ENCODE data around the gene CLDN7. TPM values are rescaled to one million over a fixed set of nuclear protein-coding genes. Genes with fewer than 3 reads are reported as not detected.

The CLDN7 gene
- total RNA-seq, 1 donor from 2014 or later, result 10.5 TPM

DNA sequence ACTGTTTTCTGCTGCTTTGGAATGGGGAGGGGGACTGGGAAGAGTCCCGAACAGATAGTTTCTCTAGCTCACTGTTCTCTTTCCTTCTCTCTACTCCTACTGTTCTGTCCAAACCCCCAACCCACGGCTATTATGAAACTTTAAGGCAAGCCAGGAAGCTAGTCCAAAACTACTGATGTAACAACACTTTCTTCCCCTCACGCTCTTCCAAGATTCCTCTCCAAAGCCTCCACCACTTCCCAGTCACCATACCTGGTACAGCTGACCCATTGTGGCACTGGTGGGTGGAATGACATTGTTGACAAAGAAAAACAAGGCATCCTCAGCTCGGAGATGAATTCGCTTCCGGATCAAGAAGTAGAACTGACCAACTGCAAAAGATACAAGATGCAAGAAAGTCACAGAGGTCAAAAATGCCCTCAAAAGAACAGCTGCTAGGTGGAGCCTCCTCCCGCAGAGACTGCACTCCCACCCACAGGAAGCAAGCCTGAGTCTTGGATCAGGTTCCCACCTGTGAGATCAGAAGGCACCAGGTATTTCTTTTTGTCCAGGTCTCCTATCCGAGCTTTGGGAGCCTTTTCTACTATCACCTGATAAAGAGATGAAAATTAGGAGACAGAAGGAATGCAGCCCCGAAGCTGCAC lies 21.1 kb downstream of the CLDN7 start:
- Mint-ChIP-seq H3K36me3 (ENCODE audit: low read depth, unreplicated experiment) (peaks cover 6% of the 10 kb centered on the region), H3K27me3 (ENCODE audit: low read depth, unreplicated experiment) (no peaks in the 10 kb centered on the region), H3K27ac (ENCODE audit: unreplicated experiment) (peak overlapping the region; percentile 98), H3K4me1 (ENCODE audit: low read depth, unreplicated experiment) (peaks cover 21% of the 10 kb centered on the region), H3K4me3 (ENCODE audit: unreplicated experiment) (peak overlapping the region; percentile 94), H3K9me3 (ENCODE audit: unreplicated experiment) (no peaks in the 10 kb centered on the region)
- Histone ChIP-seq H2AFZ (ENCODE audit: low read depth, low read length) (no peak overlapping the region), H3K9ac (ENCODE audit: low read length) (peak overlapping the region; percentile 99), H3K4me1 (ENCODE audit: insufficient read depth, low read length) (peaks cover 29% of the 10 kb centered on the region), H3K9me3 (ENCODE audit: insufficient read depth, low read depth, low read length) (no peaks in the 10 kb centered on the region), H3K79me2 (ENCODE audit: insufficient read depth, low read length) (peaks cover 63% of the 10 kb centered on the region), H3K4me2 (ENCODE audit: low read length) (peak overlapping the region; percentile 99), H3K4me3 (ENCODE audit: insufficient read depth, low read depth, low read length) (peak overlapping the region; percentile 92), H3K27me3 (ENCODE audit: insufficient read depth, low read length) (no peaks in the 10 kb centered on the region), H3K36me3 (ENCODE audit: insufficient read depth, low read length) (peaks cover 33% of the 10 kb centered on the region), H4K20me1 (ENCODE audit: insufficient read depth, low read length) (peaks cover 23% of the 10 kb centered on the region), H3K27ac (ENCODE audit: low read depth, low read length) (peak overlapping the region; percentile 98)
- DNase-seq (ENCODE audit: low read depth) (no peak), FAIRE-seq (no peak)
- no peak for TF ChIP-seq EZH2 (IDR thresholded peaks at IDR 0.05; ENCODE audit: insufficient read depth, low read length)
- TF ChIP-seq, protein P1, sequence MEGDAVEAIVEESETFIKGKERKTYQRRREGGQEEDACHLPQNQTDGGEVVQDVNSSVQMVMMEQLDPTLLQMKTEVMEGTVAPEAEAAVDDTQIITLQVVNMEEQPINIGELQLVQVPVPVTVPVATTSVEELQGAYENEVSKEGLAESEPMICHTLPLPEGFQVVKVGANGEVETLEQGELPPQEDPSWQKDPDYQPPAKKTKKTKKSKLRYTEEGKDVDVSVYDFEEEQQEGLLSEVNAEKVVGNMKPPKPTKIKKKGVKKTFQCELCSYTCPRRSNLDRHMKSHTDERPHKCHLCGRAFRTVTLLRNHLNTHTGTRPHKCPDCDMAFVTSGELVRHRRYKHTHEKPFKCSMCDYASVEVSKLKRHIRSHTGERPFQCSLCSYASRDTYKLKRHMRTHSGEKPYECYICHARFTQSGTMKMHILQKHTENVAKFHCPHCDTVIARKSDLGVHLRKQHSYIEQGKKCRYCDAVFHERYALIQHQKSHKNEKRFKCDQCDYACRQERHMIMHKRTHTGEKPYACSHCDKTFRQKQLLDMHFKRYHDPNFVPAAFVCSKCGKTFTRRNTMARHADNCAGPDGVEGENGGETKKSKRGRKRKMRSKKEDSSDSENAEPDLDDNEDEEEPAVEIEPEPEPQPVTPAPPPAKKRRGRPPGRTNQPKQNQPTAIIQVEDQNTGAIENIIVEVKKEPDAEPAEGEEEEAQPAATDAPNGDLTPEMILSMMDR (IDR thresholded peaks at IDR 0.05; ENCODE audit: insufficient read depth, low read depth, low read length), result no peak

- H3K27me3 Mint-ChIP-seq (ENCODE audit: low read depth, unreplicated experiment), result no peaks in the 10 kb centered on the region
- Histone ChIP-seq H2AFZ (ENCODE audit: low read depth, low read length) (no peak overlapping the region), H3K27ac (ENCODE audit: low read depth, low read length) (no peak overlapping the region), H3K79me2 (ENCODE audit: insufficient read depth, low read length) (peaks cover 65% of the 10 kb centered on the region), H3K4me2 (ENCODE audit: low read length) (peak overlapping the region; percentile 99), H3K4me1 (ENCODE audit: insufficient read depth, low read length) (peaks cover 35% of the 10 kb centered on the region), H3K36me3 (ENCODE audit: insufficient read depth, low read length) (peaks cover 32% of the 10 kb centered on the region), H3K9ac (ENCODE audit: low read length) (peak overlapping the region; percentile 99), H3K9me3 (ENCODE audit: insufficient read depth, low read depth, low read length) (no peaks in the 10 kb centered on the region), H4K20me1 (ENCODE audit: insufficient read depth, low read length) (peaks cover 29% of the 10 kb centered on the region), H3K4me3 (ENCODE audit: insufficient read depth, low read depth, low read length) (peak overlapping the region; percentile 92), H3K27me3 (ENCODE audit: insufficient read depth, low read length) (no peaks in the 10 kb centered on the region)
- TF ChIP-seq, protein P1 (IDR thresholded peaks at IDR 0.05; ENCODE audit: insufficient read depth, low read depth, low read length), result no peak
- TF ChIP-seq EZH2 (IDR thresholded peaks at IDR 0.05; ENCODE audit: insufficient read depth, low read length), result no peak
- peak overlapping the region; percentile 94 for H3K4me3 Mint-ChIP-seq (ENCODE audit: unreplicated experiment)
- H3K36me3 Mint-ChIP-seq (ENCODE audit: low read depth, unreplicated experiment), result peaks cover 14% of the 10 kb centered on the region
- no peak for DNase-seq (ENCODE audit: low read depth)
- FAIRE-seq, result no peak
- peaks cover 29% of the 10 kb centered on the region for H3K4me1 Mint-ChIP-seq (ENCODE audit: low read depth, unreplicated experiment)
- no peaks in the 10 kb centered on the region for H3K9me3 Mint-ChIP-seq (ENCODE audit: unreplicated experiment)
- peak overlapping the region; percentile 98 for H3K27ac Mint-ChIP-seq (ENCODE audit: unreplicated experiment)
Measured at GRCh38 chr17:7240375-7240774, 21.9 kb downstream of the CLDN7 start.
